DND-41 (cell line): ENCODE data around the gene AOPEP.

Experiments used
- EZH2 ChIP-seq: IDR thresholded peaks from 3 replicates; pipeline ENCODE4 v1.6.1; 2012; ENCODE audit warnings: borderline replicate concordance, low read depth, mild to moderate bottlenecking, moderate library complexity, low read length, inconsistent platforms; ENCODE audit not compliant: severe bottlenecking
- TF ChIP-seq, protein P1 (sequence below): IDR thresholded peaks from 2 replicates; pipeline ENCODE4 v1.5.1; 2012; ENCODE audit warnings: borderline replicate concordance, low read length, moderate library complexity, mild to moderate bottlenecking; ENCODE audit not compliant: poor library complexity, severe bottlenecking; ENCODE audit errors: extremely low read depth

DNA sequence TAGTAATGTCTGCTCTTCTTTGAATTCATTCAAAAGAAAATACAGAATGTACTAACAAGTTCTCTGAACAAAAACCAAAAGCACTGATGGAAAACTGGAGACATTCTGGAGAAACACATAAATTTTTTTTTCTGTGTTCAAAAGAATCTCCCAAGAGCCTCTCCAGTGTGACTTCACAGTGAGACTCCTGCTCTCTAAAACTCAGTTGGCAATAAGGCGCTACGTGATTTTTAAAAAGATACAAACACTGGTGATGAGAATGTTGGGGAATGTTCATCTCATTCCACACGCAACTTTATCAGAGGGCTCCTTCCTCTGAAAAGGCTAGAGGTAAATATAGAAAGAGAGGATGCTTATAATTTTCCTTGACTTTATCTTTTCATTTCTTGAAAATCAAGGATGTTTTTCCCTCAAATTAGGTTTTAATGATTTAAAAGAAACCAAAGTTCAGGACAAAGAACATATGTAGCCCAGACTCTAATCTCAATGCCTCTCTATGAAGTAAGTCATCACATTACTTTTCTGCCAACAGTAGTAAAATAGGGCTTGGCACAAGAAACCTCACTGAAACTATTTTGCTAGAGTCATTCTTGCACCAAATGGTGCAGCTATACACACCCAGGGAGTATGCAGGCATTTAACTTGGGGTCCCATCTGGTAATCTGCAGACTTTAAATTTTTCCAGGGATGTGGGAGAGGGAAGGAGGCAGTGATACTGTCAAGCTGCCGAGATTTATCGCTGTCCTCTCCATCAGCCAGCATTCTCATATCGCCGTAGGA is 12.9 kb upstream of the AOPEP start:
- TF ChIP-seq, protein P1, sequence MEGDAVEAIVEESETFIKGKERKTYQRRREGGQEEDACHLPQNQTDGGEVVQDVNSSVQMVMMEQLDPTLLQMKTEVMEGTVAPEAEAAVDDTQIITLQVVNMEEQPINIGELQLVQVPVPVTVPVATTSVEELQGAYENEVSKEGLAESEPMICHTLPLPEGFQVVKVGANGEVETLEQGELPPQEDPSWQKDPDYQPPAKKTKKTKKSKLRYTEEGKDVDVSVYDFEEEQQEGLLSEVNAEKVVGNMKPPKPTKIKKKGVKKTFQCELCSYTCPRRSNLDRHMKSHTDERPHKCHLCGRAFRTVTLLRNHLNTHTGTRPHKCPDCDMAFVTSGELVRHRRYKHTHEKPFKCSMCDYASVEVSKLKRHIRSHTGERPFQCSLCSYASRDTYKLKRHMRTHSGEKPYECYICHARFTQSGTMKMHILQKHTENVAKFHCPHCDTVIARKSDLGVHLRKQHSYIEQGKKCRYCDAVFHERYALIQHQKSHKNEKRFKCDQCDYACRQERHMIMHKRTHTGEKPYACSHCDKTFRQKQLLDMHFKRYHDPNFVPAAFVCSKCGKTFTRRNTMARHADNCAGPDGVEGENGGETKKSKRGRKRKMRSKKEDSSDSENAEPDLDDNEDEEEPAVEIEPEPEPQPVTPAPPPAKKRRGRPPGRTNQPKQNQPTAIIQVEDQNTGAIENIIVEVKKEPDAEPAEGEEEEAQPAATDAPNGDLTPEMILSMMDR = no peak
- no peak for TF ChIP-seq EZH2
